Measurements from ENCODE around the gene CIAO1. TPM values are rescaled to one million over a fixed set of nuclear protein-coding genes. Genes with fewer than 3 reads are reported as not detected.
"Not testable (repeated sequence)": the region's sequence is repeated elsewhere in the genome, so short reads cannot be mapped to it uniquely, and the experiment has no call there.

Gene CIAO1
- total and polyA plus RNA-seq, 2 donors (not counting 1 experiment from before 2014, with no cell fraction given) = 57.4 to 101 TPM

GRCh38 chr2:96254571-96254970 is 11.5 kb upstream of the CIAO1 start:
- H3K36me3 ChIP-seq (ENCODE audit: control insufficient read depth, insufficient read depth, low read length) = peaks cover 15% of the 10 kb centered on the region
- H3K27me3 ChIP-seq (ENCODE audit: control insufficient read depth, insufficient read depth, low read length) = no peaks in the 10 kb centered on the region
- no peak overlapping the region for H3K27ac ChIP-seq (ENCODE audit: insufficient read depth, low read length)
- H3K4me2 ChIP-seq (ENCODE audit: extremely low read depth, insufficient read depth, low read length) = no peak overlapping the region
- no peak overlapping the region for H2AFZ ChIP-seq (ENCODE audit: low read length)
- TF ChIP-seq EZH2 (IDR thresholded peaks at IDR 0.05; ENCODE audit: low read length, missing control alignments) (no peak), CTCF (conservative IDR thresholded peaks at IDR 0.05 in 1 of 2, IDR thresholded peaks at IDR 0.05 in 1 of 2; ENCODE audit: low read depth in 1 of 2, low read length in 2 of 2) (no peak)
- H3K9ac ChIP-seq (ENCODE audit: insufficient read depth, low read length) = no peak overlapping the region
- no peaks in the 10 kb centered on the region for H4K20me1 ChIP-seq (ENCODE audit: control insufficient read depth, extremely low read depth, insufficient read depth, low read length)
- H3K79me2 ChIP-seq (ENCODE audit: control insufficient read depth, insufficient read depth, low read length) = peaks cover 16% of the 10 kb centered on the region
- no peaks in the 10 kb centered on the region for H3K9me3 ChIP-seq (ENCODE audit: control insufficient read depth, insufficient read depth, low read depth, low read length)
- H3K4me3 ChIP-seq (replicated peaks in 1 of 4; ENCODE audit: control extremely low read depth in 1 of 4, insufficient read depth in 1 of 4, low read depth in 3 of 4, low read length in 4 of 4) = no peak overlapping the region
- H3K4me1 ChIP-seq (ENCODE audit: control insufficient read depth, extremely low read depth, insufficient read depth, low read length) = peaks cover 20% of the 10 kb centered on the region
- no peak for DNase-seq (ENCODE audit: low read depth in 2 of 2)

GRCh38 chr2:96256611-96257113 is 9.4 kb upstream of the CIAO1 start:
- H3K4me3 ChIP-seq (replicated peaks in 1 of 4; ENCODE audit: control extremely low read depth in 1 of 4, insufficient read depth in 1 of 4, low read depth in 3 of 4, low read length in 4 of 4) = no peak overlapping the region
- no peaks in the 10 kb centered on the region for H3K27me3 ChIP-seq (ENCODE audit: control insufficient read depth, insufficient read depth, low read length)
- H3K9me3 ChIP-seq (ENCODE audit: control insufficient read depth, insufficient read depth, low read depth, low read length) = no peaks in the 10 kb centered on the region
- peaks cover 15% of the 10 kb centered on the region for H3K36me3 ChIP-seq (ENCODE audit: control insufficient read depth, insufficient read depth, low read length)
- H2AFZ ChIP-seq (ENCODE audit: low read length) = no peak overlapping the region
- H4K20me1 ChIP-seq (ENCODE audit: control insufficient read depth, extremely low read depth, insufficient read depth, low read length) = no peaks in the 10 kb centered on the region
- TF ChIP-seq EZH2 (IDR thresholded peaks at IDR 0.05; ENCODE audit: low read length, missing control alignments) = no peak
- no peak for TF ChIP-seq CTCF (conservative IDR thresholded peaks at IDR 0.05 in 1 of 2, IDR thresholded peaks at IDR 0.05 in 1 of 2; ENCODE audit: low read depth in 1 of 2, low read length in 2 of 2)
- no peak overlapping the region for H3K4me2 ChIP-seq (ENCODE audit: extremely low read depth, insufficient read depth, low read length)
- no peak for DNase-seq (ENCODE audit: low read depth in 2 of 2)
- H3K79me2 ChIP-seq (ENCODE audit: control insufficient read depth, insufficient read depth, low read length) = peaks cover 27% of the 10 kb centered on the region
- no peak overlapping the region for H3K9ac ChIP-seq (ENCODE audit: insufficient read depth, low read length)
- peaks cover 30% of the 10 kb centered on the region for H3K4me1 ChIP-seq (ENCODE audit: control insufficient read depth, extremely low read depth, insufficient read depth, low read length)
- H3K27ac ChIP-seq (ENCODE audit: insufficient read depth, low read length) = no peak overlapping the region

- not testable (repeated sequence) for H3K27ac ChIP-seq (ENCODE audit: insufficient read depth, low read length); H4K20me1 ChIP-seq (ENCODE audit: control insufficient read depth, extremely low read depth, insufficient read depth, low read length); H2AFZ ChIP-seq (ENCODE audit: low read length); H3K9ac ChIP-seq (ENCODE audit: insufficient read depth, low read length); H3K4me3 ChIP-seq (replicated peaks in 1 of 4; ENCODE audit: control extremely low read depth in 1 of 4, insufficient read depth in 1 of 4, low read depth in 3 of 4, low read length in 4 of 4); DNase-seq (ENCODE audit: low read depth in 2 of 2); H3K4me2 ChIP-seq (ENCODE audit: extremely low read depth, insufficient read depth, low read length); H3K27me3 ChIP-seq (ENCODE audit: control insufficient read depth, insufficient read depth, low read length); H3K9me3 ChIP-seq (ENCODE audit: control insufficient read depth, insufficient read depth, low read depth, low read length)
- H3K36me3 ChIP-seq (ENCODE audit: control insufficient read depth, insufficient read depth, low read length) = peaks cover 15% of the 10 kb centered on the region
- H3K4me1 ChIP-seq (ENCODE audit: control insufficient read depth, extremely low read depth, insufficient read depth, low read length) = peaks cover 23% of the 10 kb centered on the region
- peaks cover 32% of the 10 kb centered on the region for H3K79me2 ChIP-seq (ENCODE audit: control insufficient read depth, insufficient read depth, low read length)
Observed at GRCh38 chr2:96257744-96258143, 8.3 kb upstream of the CIAO1 start.
